ENCODE results near the gene LDHD.

Gene LDHD

DNA sequence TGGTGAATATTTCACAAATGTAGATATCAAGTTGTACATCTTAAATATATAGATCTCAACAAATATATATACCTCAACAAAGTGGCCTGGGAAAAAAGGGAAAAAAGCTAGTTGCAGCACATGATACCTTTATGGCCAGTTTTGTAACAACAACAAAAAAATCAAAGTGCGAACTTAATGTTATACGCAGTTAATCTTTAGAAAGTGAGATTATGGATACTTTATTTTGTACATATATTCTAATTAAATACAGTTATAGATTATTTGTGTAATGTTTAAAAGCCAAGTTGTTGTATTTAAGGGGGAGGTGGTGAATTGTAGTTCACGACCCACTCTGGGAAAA, 31.4 kb upstream of the LDHD start:
- Histone ChIP-seq H3K27ac (peak overlapping the region; percentile 97 to 99), H3K9me3 (peaks cover 4 to 11% (median 10%) of the 10 kb centered on the region in 3 donors), H3K4me1 (peaks cover 0 to 8% (median 4%) of the 10 kb centered on the region in 4 donors), H3K4me3 (peak overlapping the region; percentile 78 to 98), H3K27me3 (no peaks in the 10 kb centered on the region), H3K36me3 (peaks cover 3 to 13% (median 3%) of the 10 kb centered on the region in 3 donors)
- TF ChIP-seq, protein P1, sequence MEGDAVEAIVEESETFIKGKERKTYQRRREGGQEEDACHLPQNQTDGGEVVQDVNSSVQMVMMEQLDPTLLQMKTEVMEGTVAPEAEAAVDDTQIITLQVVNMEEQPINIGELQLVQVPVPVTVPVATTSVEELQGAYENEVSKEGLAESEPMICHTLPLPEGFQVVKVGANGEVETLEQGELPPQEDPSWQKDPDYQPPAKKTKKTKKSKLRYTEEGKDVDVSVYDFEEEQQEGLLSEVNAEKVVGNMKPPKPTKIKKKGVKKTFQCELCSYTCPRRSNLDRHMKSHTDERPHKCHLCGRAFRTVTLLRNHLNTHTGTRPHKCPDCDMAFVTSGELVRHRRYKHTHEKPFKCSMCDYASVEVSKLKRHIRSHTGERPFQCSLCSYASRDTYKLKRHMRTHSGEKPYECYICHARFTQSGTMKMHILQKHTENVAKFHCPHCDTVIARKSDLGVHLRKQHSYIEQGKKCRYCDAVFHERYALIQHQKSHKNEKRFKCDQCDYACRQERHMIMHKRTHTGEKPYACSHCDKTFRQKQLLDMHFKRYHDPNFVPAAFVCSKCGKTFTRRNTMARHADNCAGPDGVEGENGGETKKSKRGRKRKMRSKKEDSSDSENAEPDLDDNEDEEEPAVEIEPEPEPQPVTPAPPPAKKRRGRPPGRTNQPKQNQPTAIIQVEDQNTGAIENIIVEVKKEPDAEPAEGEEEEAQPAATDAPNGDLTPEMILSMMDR (IDR thresholded peaks at IDR 0.05), result no peak
- intact Hi-C loops (cut with DNase I; ENCODE audit: low total_unique reads), result no loop called here
- DNase-seq, result no peak

DNA sequence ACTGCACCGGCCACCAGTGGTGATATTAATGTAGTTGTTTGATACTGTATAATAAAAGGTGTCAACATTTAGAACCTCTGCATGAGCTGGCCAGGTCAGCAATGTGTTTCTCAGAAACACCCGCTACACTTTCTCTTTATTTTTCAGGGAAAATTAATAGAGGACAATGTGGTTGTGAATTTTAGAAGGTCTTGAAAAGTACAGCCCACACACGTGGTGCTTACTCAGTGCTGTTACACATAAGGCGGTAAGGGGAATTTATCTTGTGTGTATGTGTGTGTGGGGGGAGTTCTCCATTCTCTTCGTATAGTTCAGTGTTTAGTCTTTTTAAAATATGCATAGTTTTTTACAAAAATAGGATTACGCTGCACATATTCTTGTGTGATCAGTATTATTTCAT, 27.4 kb upstream of the LDHD start:
- intact Hi-C loops (cut with DNase I; ENCODE audit: low total_unique reads), result no loop called here
- TF ChIP-seq, protein P1 (IDR thresholded peaks at IDR 0.05), result no peak
- no peaks in the 10 kb centered on the region for H3K36me3 ChIP-seq
- H3K4me1 ChIP-seq, result no peaks in the 10 kb centered on the region
- DNase-seq, result no peak
- H3K27me3 ChIP-seq, result no peaks in the 10 kb centered on the region
- H3K27ac ChIP-seq, result no peak overlapping the region
- no peaks in the 10 kb centered on the region for H3K9me3 ChIP-seq
- no peak overlapping the region for H3K4me3 ChIP-seq

DNA sequence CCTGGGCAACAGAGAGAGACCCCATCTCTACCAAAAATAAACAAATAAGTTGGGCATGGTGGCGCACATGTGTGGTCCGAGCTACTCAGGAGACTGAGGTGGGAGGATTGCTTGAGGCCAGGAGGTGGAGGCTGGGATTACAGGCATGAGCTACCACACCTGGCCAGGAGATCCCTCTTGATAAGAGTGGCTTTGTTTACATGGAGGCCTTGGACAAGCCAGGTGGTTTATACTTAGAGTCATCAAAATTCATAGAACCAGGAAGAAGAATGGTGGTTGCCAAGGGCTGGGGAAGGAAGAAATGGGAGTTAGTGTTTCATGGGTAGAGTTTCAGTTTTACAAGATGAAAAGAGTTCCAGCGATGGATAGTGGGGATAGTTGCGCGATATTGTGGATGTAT, 22.9 kb upstream of the LDHD start:
- Histone ChIP-seq H3K4me3 (no peak overlapping the region), H3K36me3 (no peaks in the 10 kb centered on the region), H3K9me3 (no peaks in the 10 kb centered on the region), H3K4me1 (no peaks in the 10 kb centered on the region), H3K27me3 (no peaks in the 10 kb centered on the region), H3K27ac (no peak overlapping the region)
- no peak for DNase-seq
- intact Hi-C loops (cut with DNase I; ENCODE audit: low total_unique reads), result no loop called here
- TF ChIP-seq, protein P1 (IDR thresholded peaks at IDR 0.05), result no peak

DNA sequence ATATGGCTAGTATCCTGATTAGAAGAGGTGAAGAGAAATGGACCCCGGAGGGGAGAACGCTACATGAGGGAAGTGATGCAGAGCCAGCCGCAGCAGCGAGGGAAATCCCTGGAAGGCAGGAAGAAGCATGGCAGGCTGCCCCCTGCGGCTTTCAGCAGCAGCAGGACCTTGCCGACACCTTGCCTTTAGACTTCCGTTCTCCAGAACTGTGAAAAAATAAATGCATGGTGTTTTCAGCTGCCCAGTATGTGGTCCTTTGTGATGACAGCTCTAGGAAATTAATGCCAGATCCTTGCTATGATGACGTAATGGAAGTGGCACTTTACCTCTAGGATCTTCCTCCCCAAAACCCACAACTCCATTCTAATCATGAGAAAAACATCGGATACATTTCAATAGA, 22.1 kb upstream of the LDHD start:
- H3K9me3 ChIP-seq, result no peaks in the 10 kb centered on the region
- H3K27ac ChIP-seq, result no peak overlapping the region
- no peaks in the 10 kb centered on the region for H3K36me3 ChIP-seq
- H3K4me3 ChIP-seq, result no peak overlapping the region
- no peaks in the 10 kb centered on the region for H3K4me1 ChIP-seq
- TF ChIP-seq, protein P1 (IDR thresholded peaks at IDR 0.05), result no peak
- intact Hi-C loops (cut with DNase I; ENCODE audit: low total_unique reads), result no loop called here
- H3K27me3 ChIP-seq, result no peaks in the 10 kb centered on the region
- no peak for DNase-seq

DNA sequence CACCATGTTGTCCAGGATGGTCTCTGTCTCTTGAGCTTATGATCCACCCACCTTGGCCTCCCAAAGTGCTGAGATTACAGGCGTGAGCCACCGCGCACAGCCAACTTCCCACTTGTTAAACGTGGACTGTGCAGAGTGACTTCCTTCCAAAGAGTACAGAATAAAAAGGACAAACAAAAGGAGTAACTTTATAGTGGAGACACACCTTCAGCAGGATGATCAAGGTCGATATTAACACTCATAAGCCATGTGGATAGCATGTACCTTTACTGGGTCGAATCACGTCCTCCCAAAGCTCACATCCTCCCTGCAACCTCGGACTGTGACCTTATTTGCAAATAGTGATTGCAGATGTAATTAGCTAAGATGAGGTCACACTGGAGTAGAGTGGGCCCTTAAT, 21.7 kb upstream of the LDHD start:
- no peak overlapping the region for H3K27ac ChIP-seq
- no peak for DNase-seq
- no peak overlapping the region for H3K4me3 ChIP-seq
- intact Hi-C loops (cut with DNase I; ENCODE audit: low total_unique reads), result no loop called here
- no peaks in the 10 kb centered on the region for H3K9me3 ChIP-seq
- TF ChIP-seq, protein P1 (IDR thresholded peaks at IDR 0.05), result no peak
- no peaks in the 10 kb centered on the region for H3K4me1 ChIP-seq
- H3K36me3 ChIP-seq, result no peaks in the 10 kb centered on the region
- H3K27me3 ChIP-seq, result no peaks in the 10 kb centered on the region

DNA sequence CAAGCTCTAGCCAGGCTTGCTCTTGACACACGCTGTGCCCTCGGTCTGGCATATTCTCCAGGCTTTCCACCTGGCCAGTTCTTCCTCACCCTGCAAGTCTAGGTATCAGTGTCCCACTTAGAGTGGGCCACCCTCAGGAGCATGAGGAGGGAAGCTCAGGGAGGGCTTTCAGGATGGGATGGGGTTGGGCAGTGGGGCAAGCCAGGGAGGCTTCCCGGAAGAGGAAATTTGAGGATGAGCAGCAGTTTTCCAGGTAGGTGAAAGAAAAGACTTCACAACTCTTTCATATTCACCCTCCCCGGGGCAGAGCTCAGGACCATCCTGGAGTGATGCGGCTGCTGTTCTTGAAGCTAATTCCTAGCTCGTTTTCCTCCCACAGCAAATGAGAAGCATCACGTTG, 14.5 kb upstream of the LDHD start:
- intact Hi-C loops (cut with DNase I; ENCODE audit: low total_unique reads), result no loop called here
- TF ChIP-seq, protein P1 (IDR thresholded peaks at IDR 0.05), result no peak
- H3K36me3 ChIP-seq, result no peaks in the 10 kb centered on the region
- no peaks in the 10 kb centered on the region for H3K4me1 ChIP-seq
- peaks cover 0 to 5% (median 0%) of the 10 kb centered on the region in 3 donors for H3K9me3 ChIP-seq
- no peak for DNase-seq
- H3K27me3 ChIP-seq, result no peaks in the 10 kb centered on the region
- H3K4me3 ChIP-seq, result no peak overlapping the region
- H3K27ac ChIP-seq, result no peak overlapping the region

Data from tibial artery (tissue), 4 donors.